Ishikawa (cell line): ENCODE data around the gene PLN.

Experiments
- CEBPB ChIP-seq: IDR thresholded peaks from 2 replicates; pipeline ENCODE4 v1.6.1; 2012
- CREB1 ChIP-seq: IDR thresholded peaks from 2 replicates; pipeline ENCODE4 v1.6.1; 2012; ENCODE audit warnings: low read depth
- EP300 ChIP-seq: IDR thresholded peaks from 2 replicates; pipeline ENCODE4 v1.6.1; 2012; ENCODE audit warnings: borderline replicate concordance
- MAX ChIP-seq: IDR thresholded peaks from 2 replicates; pipeline ENCODE4 v1.6.1; 2012
- NFIC ChIP-seq: IDR thresholded peaks from 2 replicates; pipeline ENCODE4 v1.6.1; 2012
- RAD21 ChIP-seq: IDR thresholded peaks from 2 replicates; pipeline ENCODE4 v1.6.1; 2012; ENCODE audit warnings: low read depth
- REST ChIP-seq: IDR thresholded peaks from 2 replicates; pipeline ENCODE4 v1.6.1; 2012; ENCODE audit warnings: low read depth, mild to moderate bottlenecking
- TAF1 ChIP-seq: IDR thresholded peaks from 2 replicates; pipeline ENCODE4 v1.6.1; 2012; ENCODE audit warnings: low read depth, mild to moderate bottlenecking
- TCF12 ChIP-seq: IDR thresholded peaks from 2 replicates; pipeline ENCODE4 v1.6.1; 2012; ENCODE audit warnings: low read depth
- YY1 ChIP-seq: IDR thresholded peaks from 2 replicates; pipeline ENCODE4 v1.6.1; 2012; ENCODE audit warnings: low read depth
- ZBTB7A ChIP-seq: IDR thresholded peaks from 2 replicates; pipeline ENCODE4 v1.6.1; 2012; ENCODE audit warnings: low read depth
- TF ChIP-seq, protein P1 (sequence below): IDR thresholded peaks from 2 replicates; pipeline ENCODE4 v1.6.1; 2012

DNA sequence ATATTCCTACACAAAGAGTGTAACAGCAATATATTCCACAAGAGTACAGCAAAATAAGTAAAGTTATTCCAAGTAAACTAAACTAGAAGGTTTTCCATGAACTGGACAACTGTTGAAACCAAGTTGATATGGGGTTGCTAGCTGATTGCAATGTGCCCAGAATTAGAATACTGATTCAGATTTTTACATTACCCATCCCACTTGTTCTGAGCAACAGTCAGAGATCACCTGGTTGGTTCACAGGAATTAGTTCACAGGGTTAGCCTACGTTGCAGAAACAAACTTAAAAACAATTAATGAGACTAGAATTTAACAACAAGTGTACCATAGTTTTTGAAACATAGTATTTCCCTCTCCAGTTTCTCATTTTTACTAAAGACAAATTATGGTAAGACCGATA is 54.2 kb downstream of the PLN start:
- no peak for TF ChIP-seq RAD21
- TF ChIP-seq MAX = no peak
- TF ChIP-seq TAF1 = no peak
- TF ChIP-seq, protein P1, sequence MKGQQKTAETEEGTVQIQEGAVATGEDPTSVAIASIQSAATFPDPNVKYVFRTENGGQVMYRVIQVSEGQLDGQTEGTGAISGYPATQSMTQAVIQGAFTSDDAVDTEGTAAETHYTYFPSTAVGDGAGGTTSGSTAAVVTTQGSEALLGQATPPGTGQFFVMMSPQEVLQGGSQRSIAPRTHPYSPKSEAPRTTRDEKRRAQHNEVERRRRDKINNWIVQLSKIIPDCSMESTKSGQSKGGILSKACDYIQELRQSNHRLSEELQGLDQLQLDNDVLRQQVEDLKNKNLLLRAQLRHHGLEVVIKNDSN = no peak
- TF ChIP-seq NFIC = no peak
- no peak for TF ChIP-seq CEBPB
- no peak for TF ChIP-seq EP300
- no peak for TF ChIP-seq TCF12
- no peak for TF ChIP-seq YY1
- TF ChIP-seq CREB1 = no peak
- no peak for TF ChIP-seq REST
- no peak for TF ChIP-seq ZBTB7A
